Suprapubic skin (tissue), 4 donors: ENCODE measurements around the gene ACER3.

Experiments used
- EP300 ChIP-seq: sonication (generic); formaldehyde crosslinking; IDR thresholded peaks from one replicate; pipeline ENCODE4 v1.6.1; 2017; ENCODE audit warnings: antibody characterized with exemption
- POLR2A ChIP-seq, 2 donors: fragments of 450-650 bp; IDR thresholded peaks; one replicate each; pipeline ENCODE4 v1.6.1; 2017; ENCODE audit warnings: antibody characterized with exemption in 2 of 2, mild to moderate bottlenecking in 2 of 2, moderate library complexity in 2 of 2
- POLR2AphosphoS5 ChIP-seq, 3 donors: sonication (generic); formaldehyde crosslinking; IDR thresholded peaks; one replicate each; pipeline ENCODE4 v1.6.1; 2017; ENCODE audit warnings: antibody characterized with exemption in 3 of 3
- TF ChIP-seq, protein P1 (sequence below), 2 donors: fragments of 200-600 bp in 1 of 2; fragments of 450-650 bp in 1 of 2; sonication (generic) in 1 of 2; IDR thresholded peaks; one replicate each; pipeline ENCODE4 v1.5.1; 2016 to 2019; ENCODE audit warnings: antibody characterized with exemption in 2 of 2, mild to moderate bottlenecking in 1 of 2, moderate library complexity in 1 of 2

DNA sequence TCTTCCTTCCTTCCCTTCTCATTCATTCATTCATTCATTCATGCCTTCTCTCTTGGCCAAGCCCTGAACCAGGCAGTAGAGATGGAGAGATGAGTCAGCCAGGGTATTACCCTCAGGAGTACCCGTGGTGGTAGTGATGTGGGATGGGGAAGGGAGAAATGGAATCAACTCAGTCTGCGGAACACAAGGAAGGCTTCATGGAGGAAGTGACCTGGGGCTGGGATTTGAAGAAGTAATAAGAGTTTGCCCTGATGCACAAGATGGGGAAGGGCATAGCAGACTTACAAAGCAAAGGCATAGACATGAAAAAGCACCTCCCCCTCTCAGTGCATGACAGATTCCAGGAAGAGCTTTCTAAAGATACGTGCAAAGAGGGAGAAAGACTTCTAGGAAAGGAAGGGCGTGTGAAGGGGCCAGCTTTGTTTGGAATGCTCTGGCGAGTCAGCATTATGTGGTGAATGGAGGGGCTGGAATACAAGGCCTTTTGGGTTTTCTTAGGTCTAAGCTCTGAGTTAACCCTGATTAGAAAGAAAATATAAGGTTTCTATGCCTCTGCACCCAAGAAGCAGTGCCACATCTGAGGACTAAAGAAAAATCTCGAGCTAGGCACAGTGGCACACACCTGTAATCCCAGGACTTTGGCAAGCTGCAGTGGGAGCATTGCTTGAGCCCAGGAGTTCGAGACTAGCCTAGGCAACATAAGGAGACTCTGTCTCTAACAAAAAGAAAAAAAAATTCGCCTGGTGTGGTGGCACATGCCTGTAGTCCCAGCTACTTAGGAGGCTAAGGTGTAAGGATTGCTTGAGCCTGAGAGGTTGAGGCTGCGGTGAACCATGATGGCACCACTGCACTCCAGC is 36.4 kb upstream of the ACER3 start:
- no peak for TF ChIP-seq POLR2AphosphoS5 (IDR thresholded peaks at IDR 0.05)
- TF ChIP-seq, protein P1, sequence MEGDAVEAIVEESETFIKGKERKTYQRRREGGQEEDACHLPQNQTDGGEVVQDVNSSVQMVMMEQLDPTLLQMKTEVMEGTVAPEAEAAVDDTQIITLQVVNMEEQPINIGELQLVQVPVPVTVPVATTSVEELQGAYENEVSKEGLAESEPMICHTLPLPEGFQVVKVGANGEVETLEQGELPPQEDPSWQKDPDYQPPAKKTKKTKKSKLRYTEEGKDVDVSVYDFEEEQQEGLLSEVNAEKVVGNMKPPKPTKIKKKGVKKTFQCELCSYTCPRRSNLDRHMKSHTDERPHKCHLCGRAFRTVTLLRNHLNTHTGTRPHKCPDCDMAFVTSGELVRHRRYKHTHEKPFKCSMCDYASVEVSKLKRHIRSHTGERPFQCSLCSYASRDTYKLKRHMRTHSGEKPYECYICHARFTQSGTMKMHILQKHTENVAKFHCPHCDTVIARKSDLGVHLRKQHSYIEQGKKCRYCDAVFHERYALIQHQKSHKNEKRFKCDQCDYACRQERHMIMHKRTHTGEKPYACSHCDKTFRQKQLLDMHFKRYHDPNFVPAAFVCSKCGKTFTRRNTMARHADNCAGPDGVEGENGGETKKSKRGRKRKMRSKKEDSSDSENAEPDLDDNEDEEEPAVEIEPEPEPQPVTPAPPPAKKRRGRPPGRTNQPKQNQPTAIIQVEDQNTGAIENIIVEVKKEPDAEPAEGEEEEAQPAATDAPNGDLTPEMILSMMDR (IDR thresholded peaks at IDR 0.05), result no peak
- TF ChIP-seq POLR2A (IDR thresholded peaks at IDR 0.05), result no peak
- TF ChIP-seq EP300, result no peak
